Activated CD8-positive, alpha-beta memory T cell treated with anti-CD3 and anti-CD28 coated beads for 1 hour (primary cell): Measurements from ENCODE around the gene ASB1.

Source experiments
- DNase-seq, 2 donors: peaks; one replicate each; pipeline ENCODE4 v3.0.0-alpha.2; 2020; ENCODE audit warnings: low read depth in 1 of 2; ENCODE audit errors: extremely low read depth in 1 of 2

The ASB1 gene

DNA sequence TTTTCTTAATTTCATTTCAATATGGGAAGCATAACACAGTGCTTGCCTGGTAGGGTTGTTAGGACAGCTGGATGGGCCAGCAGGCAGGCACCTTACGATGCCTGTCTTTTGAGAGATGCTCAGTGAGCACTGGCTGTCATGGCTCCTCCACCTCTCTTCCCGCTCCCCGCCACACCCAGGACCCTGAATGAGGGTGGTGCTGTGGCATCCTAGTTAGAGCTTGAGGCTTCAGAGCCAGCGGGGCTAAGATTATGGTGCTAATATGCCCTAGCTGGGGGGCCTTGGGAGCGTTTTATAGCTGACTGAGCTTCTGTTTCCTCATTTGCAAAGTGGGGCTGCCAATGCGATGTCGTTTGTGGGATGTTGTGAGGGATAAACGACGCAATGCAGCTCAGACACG lies 37.7 kb downstream of the ASB1 start:
- DNase-seq: no peak

DNA sequence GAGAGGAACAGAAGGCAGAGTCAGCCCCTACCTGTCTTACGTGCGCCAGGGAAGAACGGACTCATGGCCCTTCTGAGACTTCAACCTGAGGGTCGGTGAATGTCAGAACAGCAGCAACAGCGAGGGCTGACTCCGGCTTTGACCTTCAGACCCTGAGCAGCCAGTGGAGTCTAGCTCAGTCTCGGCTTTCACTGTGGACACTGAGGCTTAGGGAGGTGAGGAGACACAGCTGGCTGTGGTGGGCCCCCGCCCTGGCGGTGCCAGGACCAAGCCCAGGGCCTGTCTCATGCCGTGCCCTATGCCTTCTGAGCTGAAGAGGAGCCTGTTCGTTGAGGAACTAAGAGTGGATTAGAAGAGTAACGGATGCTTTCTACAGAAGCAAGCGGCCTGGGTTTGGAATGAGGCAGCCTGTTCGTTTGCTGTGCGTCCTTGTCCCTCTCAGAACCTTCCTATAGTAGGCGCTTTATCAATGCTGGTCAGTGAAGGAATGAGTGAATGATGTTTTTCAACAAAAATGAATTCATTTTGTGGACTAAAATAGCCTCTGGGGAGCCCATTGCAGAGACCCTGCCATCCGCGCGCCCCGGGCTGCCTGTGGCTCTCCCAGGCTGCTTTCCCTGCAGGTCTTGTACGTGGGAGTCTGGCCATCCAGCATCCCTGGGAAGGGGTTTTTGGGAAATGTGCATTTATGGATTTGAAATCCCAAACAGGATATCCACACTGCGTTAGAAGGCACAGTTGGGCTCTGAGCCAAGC lies 38.9 kb downstream of the ASB1 start:
- DNase-seq: no peak

DNA sequence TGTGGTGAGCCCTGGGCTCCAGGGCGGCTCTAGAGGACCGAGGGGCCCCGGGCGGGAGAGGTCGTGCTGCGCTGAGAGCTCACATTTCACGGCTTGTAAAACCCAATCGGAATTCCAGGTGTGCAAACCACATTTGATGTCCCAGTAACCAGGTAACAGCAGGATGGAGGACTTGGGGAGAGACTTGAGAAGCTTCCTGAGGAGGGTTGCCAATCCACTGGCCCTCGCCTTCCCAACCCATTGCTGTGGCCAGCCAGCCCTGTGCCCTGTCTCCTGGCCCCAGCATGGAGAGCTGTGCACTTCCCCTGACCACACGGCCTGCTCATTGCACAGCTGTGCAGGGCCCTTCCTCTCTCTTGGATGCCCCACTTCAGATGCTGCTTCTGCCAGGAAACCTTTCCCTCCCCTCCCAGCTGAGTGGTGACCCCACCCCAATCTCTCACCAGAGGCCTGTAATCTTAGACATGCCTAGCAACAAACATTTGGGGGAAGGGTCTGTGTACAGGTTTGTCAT lies 39.6 kb downstream of the ASB1 start:
- no peak for DNase-seq

DNA sequence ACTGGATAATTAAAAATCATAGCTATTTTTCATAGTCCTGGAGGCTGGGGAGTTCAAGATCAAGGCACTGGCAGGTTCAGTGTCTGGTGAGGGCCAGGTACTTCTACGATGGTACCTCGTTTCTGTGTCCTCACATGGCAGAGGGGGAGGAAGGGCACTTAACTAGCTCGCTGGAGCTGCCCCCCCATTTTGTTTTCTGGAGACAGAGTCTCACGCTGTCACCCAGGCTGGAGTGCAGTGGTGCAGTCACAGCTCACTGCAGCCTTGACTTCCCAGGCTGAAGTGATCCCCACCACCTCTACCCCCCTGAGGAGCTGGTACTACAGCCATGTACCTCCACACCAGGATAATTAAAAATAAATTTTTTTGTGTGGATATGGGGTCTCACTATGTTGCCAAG lies 40.3 kb downstream of the ASB1 start:
- DNase-seq: no peak

DNA sequence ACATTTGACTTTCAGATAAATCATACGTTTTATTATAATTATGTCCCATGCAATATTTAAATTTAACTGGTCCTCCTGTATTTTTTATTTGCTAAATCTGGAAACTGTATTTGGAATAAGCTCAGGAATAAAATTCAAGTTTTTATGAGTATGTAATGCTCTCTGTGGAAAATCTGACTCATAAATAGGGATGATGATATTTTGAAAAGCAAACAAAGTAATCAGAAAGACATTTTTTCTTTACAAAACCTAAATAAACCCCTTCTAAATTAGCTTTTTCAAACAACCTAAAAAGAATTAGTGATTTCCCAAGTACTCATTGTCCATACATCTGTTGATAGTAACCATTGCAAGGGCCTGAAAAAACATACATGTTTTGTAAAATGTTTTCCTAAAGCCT lies 41.1 kb downstream of the ASB1 start:
- DNase-seq: no peak

DNA sequence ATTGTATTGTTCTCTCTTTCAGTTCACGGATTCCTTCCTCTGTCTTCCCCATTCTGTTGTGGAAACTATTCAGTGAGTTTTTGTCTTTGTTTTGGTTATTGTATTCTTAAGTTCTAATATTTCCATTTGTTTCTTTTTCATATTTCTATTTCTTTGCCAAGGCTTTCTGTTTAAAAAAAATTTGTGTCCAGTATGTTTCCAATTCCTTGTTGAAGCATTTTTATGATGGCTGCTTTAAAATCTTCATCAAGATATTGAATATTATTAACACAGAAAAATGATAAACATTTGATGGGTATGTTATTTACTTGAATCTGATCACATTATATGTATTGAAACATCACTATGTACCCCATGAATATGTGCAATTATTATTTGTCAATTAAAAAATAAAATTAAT lies 42.4 kb downstream of the ASB1 start:
- no peak for DNase-seq

DNA sequence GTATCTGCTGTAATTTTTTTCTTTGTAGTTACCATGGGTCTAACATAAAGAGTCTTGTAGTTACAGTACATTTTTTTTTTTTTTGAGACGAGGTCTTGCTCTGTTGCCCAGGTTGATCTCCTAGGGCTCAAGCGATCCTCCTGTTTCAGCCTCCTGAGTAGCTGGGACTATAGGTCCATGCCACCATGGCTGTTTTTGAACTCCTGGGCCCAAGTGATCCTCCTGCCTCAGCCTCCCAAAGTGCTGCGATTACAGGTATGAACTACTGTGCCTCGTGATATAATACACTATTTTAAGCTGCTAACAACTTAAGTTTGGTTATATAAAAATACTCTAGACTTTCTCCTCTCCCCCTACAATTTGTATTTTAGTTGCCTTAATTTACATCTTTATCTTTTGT lies 46.3 kb downstream of the ASB1 start:
- DNase-seq: no peak

DNA sequence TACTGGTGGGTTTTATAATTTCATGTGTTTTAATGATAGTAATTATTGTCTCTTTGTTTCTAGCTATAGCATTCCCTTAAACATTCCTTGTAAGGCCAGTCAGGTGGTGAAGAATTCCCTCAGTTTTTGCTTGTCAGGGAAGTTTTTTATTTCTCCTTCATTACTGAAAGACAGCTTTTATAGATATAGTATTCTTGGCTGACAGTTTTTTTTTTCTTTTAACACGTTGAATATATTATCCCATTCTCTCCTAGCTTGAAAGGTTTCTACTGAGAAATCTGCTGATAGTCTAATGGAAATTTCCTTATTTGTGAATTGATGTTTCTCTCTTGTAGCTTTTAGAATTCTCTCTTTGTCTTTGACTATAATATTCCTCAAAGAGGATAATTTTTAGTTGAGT lies 46.8 kb downstream of the ASB1 start:
- DNase-seq: no peak

DNA sequence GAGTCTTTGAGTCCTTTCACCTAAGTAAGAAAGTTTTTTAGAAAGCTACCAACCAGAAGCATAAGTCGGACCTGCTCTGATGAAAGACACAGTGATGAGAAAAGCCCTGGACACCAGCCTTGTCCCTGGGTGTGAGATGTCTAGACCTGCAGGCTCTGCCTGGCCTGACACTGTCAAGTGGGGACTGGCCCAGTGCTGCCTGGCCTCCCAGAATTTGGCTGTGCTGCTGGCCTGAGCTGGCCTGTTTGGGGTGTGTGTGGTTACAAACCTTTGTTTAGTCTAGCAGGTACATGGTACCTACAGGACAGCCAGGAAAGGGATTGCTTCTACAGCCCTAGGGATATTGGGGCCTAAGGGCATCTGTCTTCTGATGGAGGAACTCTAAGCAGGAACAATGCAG lies 48.3 kb downstream of the ASB1 start:
- no peak for DNase-seq

DNA sequence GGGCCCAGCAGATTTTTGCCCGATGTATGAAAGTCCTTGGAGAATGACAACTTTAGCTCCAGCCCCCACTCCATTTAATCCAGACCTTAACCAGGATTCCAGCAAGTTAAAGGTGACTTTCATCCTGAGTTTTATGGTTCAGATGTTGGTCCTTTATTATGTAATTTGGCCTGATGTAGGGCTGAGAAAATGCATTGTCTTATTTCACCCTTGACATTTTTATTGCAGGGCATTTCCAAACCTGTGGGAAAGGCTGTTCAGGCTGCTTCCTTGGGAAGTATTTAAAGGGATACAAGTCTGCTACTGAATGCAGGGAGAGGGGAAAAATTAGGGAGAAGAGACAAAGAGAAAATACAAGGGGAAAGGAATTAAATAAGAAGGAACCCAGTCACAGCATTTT lies 48.8 kb downstream of the ASB1 start:
- DNase-seq: no peak

DNA sequence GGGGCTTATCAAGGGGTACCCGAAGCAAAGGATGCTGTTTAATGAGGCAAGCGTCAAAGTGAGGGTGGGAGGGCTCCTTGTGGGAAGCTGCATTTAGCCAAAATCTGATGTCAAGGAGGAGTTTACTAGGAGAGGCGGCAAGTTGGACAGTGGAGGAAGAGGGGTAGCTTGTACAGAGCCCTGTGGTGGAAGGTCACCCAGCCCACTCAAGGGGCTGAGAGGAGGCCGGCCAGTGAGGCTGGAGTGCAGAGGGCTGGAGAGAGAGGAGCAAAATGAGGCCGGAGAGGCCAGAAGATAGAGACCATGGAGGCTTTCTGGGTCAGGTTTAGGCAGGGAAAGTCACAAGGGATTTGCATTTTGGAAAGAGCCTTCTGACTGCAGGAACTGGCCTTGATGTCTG lies 49.5 kb downstream of the ASB1 start:
- DNase-seq: no peak

DNA sequence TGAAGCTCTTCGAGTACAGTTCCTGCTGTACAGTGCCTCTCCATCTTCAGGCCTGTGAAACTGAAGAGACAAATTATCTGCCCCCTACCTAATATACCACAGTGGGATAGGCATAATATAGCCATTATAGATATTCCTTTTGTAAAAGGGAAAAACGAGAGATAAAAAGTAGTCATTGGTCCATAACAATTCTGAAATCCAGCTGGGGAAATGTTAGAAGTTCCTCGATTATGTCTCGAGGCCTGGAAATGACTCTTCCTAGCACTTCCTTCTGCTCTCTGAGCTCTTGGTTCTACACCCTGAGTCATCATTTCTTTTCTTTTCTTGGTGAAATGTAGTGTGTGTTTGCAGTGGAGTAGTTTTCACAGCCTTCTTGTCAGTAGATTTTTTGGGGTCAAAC lies 51.5 kb downstream of the ASB1 start:
- no peak for DNase-seq

DNA sequence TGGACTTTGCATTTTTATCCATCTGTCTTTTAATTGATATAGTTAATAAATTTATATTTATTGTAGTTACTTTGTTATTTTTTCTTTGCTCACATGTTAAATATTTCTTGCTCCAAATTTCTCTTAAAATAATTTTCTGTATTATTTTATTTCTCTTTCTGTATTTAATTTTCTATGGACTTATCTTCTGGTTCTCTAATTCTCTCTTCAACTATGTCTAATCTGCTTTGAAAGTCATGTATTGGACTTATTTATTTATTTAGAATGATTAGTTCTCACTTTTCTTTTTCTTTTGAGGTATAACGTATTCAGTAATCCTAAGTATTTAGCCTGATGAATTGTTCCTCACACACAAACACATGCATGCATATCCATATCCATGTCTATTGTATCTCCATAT lies 53.1 kb downstream of the ASB1 start:
- DNase-seq: no peak

DNA sequence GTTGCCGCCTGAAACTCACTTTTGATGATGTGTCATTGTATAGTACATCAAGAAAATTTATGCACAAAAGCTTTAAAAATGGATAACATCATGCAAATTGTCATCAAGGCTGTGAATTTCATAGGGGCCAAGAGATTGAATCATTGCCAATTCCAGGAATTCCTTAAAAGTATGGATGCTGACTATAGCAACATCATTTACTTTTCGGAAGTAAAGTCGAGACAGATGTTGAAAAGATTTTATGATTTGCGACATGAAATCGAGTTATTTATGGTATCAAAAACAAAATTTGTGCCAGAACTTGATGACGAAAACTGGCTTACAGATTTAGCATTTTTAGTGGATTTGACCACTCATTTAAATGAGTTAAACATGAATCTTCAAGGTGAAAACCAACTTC lies 56.3 kb downstream of the ASB1 start:
- no peak for DNase-seq

DNA sequence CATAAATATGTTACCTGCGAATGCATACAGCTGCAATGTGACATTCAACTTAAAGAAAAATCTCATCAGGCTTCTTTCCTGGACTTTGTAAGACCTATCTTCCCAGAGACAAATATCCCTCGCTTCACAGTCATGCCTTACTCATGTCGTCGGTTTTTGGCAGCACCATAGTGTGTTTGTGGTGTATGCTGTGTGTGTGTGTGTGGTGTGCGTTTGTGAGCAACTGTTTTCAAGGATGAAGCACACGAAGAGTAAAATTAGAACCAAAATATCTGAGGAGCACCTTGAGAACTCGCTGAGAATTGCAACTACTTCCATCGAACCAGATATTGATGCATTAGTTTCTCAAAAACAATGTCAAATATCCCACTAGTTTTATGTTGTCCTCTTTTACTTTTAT lies 56.9 kb downstream of the ASB1 start:
- DNase-seq: no peak

DNA sequence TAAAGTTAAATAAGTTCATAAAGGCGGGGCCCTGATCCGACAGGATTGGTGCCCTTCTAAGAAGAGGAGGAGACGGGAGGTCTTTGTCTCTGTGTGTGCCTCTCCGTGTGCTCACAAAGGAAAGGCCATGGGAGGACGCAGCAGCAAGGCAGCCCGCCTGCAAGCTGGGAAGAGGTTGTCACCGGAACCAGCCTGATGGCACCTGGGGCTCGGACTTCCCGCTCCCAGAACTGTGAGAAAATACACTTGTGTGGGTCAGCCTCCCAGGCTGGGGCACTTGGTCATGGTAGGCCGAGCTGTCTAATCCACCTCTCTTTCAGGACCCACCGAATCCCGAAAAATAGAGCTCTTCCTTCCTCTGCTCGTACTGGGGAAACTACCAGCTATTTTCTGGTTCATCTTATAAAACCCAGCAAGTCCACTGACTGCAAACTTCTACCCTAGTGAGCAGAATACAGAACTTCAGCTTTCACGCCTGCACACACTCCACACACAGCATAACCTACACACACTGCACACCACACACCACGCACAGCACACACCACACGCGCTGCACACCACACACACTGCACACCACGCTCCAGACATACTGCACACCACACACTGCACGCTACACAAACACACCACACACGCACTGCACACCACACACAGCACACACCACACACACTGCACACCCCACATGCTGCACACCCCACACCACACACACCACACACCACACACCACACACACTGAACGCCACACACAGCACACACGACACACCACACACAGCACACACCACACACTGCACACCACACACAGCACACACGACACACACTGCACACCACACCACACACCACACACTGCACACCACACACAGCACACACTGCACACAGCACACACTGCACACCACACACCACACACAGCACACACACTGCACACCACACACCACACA lies 58.1 kb downstream of the ASB1 start:
- DNase-seq: no peak

DNA sequence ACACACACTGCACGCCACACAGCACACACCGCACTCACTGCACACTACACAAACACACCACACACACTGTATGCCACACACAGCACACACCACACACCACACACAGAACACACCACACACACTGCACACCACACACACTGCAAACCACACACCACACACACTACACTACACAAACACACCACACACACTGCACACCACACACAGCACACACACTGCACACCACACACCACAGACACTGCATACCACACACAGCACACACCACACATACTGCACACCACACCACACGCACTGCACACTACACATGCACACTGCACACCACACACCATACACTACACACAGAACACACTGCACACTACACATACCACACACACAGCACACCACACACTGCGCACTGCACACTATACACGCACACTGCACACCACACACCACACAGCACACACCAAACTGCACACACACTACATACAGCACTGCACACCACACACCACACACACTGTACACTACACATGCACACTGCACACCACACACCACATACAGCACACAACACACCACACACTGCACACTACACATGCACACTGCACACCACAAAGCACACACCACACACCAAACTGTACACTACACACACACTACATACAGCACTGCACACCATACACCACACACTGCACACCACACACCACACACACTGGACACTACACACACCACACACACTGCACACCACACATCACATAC lies 59.6 kb downstream of the ASB1 start:
- DNase-seq: no peak

DNA sequence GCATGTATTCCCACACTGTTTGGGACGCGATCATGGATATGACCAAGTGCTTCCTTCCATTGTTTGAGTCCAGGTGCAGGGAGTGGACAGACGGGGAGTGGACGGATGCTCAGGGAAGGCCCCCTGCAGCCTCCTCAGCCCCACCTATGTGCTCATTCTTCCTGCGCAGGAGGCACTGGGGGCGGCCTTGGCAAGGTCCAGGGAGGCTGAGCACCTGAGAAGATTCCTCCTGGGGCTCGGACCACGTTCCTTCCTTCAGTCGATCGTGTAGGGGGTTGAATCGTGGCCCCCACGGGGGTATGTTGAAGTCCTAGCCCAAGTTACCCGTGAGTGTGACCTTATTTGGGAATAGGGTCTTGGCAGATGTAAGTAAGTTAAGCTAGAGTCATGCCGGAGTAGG lies 60.4 kb downstream of the ASB1 start:
- no peak for DNase-seq

DNA sequence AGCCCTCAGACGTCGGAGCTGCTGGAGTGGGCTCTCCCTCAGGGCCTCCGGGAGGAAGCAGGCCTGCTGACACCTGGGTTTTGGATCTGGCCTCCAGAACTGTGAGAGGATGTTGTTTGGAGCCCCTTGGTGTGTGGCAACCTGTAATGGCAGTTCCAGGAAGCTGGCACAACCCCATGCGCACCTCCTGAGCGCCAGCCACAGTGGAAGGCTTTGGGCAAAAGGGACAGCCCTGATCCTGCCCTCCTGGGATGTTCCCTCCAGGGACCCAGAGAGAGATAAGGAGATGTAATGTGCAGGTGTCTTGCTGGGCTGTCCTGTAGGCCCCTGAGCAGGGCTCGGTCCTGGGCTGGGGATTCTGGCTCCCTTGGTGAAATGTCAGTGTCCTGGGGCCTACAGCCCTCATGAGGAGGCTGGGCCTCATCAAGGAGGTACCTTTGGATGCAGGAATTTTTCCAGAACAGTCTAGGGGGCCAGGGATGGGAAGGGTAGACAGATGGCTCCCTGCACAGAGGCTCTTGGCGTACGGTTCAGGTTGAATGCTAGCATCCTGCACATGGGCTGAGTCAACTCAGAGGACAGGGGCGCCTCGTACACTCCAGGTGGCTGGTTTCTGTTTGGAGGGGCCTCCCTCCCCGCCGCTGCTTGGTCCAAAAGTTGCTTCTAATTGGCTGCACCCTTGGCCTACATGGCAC lies 61.1 kb downstream of the ASB1 start:
- DNase-seq: no peak

DNA sequence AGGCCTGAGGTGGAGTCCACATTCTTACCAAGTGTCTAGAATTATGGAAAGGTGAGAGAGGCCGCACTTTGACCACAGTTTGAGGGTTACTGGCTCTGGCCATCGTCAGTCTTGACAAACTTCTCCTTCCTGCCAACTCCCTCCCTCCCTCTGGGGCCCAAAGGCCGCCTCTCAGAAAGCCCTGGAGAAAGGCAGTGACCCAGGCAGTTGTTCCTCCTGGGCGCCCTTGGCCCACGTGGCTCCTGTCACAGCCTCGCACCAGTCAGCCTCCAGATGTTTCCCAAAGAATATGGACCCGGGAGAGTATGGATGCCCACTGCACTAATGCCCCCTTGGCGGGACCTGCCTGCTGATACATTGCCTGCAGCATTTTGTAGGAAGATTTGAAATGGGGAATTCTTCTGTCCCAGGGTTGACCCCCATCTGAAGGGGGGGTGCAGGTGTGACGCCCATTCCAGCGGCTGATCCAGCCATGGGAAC lies 61.7 kb downstream of the ASB1 start:
- DNase-seq: no peak

DNA sequence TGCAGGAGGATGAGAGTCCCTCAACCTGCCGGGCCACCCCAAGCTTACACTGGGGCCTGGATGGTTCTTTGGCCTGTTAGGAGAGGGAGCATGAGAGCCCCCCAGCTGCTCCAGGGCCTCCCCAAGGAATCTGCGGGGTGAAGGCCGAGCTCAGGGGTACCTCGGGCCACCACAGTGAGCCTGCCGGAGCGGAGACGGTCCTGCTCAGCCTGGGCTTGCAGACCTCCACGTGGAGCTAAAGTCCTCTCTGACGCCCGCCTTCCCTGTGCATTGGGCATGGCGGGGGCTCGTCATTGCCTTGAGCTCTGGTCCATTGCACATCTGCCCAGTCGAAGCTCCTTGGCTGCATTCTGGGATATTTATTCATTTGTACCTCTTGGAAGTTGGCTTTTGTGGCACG lies 62.7 kb downstream of the ASB1 start:
- DNase-seq: no peak
